HG02571 (cell line): ENCODE measurements around the gene STK39.

Experiments
- ATAC-seq: cut with Tn5 transposase; IDR thresholded peaks from one replicate; pipeline ENCODE4 v1.9.1; 2021; ENCODE audit warnings: mild to moderate bottlenecking, moderate library complexity; ENCODE audit not compliant: unreplicated experiment

STK39 gene

GRCh38 chr2:167941604-167942003 lies 305.8 kb downstream of the STK39 start:
- ATAC-seq, result no peak

GRCh38 chr2:167940734-167941507 lies 306.5 kb downstream of the STK39 start:
- ATAC-seq, result no peak

- ATAC-seq, result no peak
These were observed 307.1 kb downstream of the STK39 start for GRCh38 chr2:167940346-167940725.

- ATAC-seq, result no peak
These were observed 307.7 kb downstream of the STK39 start for GRCh38 chr2:167939514-167940345.

- ATAC-seq, result no peak
These were observed 310.0 kb downstream of the STK39 start for GRCh38 chr2:167937403-167937802.

- ATAC-seq, result no peak
These were observed 311.6 kb downstream of the STK39 start for GRCh38 chr2:167935803-167936110.

- ATAC-seq, result no peak
These were observed 314.1 kb downstream of the STK39 start for GRCh38 chr2:167933097-167933814.

GRCh38 chr2:167932123-167932693 lies 315.2 kb downstream of the STK39 start:
- ATAC-seq, result no peak

- no peak for ATAC-seq
These were observed 317.9 kb downstream of the STK39 start for GRCh38 chr2:167929484-167929883.

GRCh38 chr2:167928434-167928833 lies 319.0 kb downstream of the STK39 start:
- no peak for ATAC-seq

- no peak for ATAC-seq
These were observed 321.6 kb downstream of the STK39 start for GRCh38 chr2:167925758-167926157.

GRCh38 chr2:167924556-167924955 lies 322.8 kb downstream of the STK39 start:
- ATAC-seq, result no peak

GRCh38 chr2:167916756-167917155 lies 330.6 kb downstream of the STK39 start:
- ATAC-seq, result no peak

- no peak for ATAC-seq
These were observed 332.4 kb downstream of the STK39 start for GRCh38 chr2:167914969-167915368.

GRCh38 chr2:167908786-167909185 lies 338.6 kb downstream of the STK39 start:
- ATAC-seq, result no peak

GRCh38 chr2:167905668-167906067 lies 341.7 kb downstream of the STK39 start:
- ATAC-seq, result no peak
